Measurements from ENCODE around the gene GTF2H2C.
A peak's percentile ranks its signal among the peaks of the same experiment; 100 is the strongest.
"Not testable (repeated sequence)": the region's sequence is repeated elsewhere in the genome, so short reads cannot be mapped to it uniquely, and the experiment has no call there.

GTF2H2C gene

GRCh38 chr5:69559908-69560330, at the start of gene GTF2H2C:
Gene GTF2H2C, plus strand, starts transcription at chr5:69560191. Its CDS starts 4,942 bp downstream, at chr5:69565133.
- H4K20me1 ChIP-seq (ENCODE audit: insufficient read depth, low read length); H3K36me3 ChIP-seq (replicated peaks; ENCODE audit: low read depth, low read length); H3K79me2 ChIP-seq (ENCODE audit: low read length); H3K27ac ChIP-seq (ENCODE audit: low read length); H3K4me1 ChIP-seq (ENCODE audit: low read length); H2AFZ ChIP-seq (ENCODE audit: low read depth, low read length); H3K9me3 ChIP-seq (ENCODE audit: insufficient read depth, low read length); H3K27me3 ChIP-seq (ENCODE audit: low read depth, low read length): not testable (repeated sequence)
- Histone ChIP-seq H3K9ac (ENCODE audit: low read length) (peak within 1 kb of the TSS; percentile 47), H3K4me3 (ENCODE audit: low read length) (peak within 1 kb of the TSS; percentile 69), H3K4me2 (ENCODE audit: low read length) (peak within 1 kb of the TSS; percentile 52)
- TF ChIP-seq, protein P1, sequence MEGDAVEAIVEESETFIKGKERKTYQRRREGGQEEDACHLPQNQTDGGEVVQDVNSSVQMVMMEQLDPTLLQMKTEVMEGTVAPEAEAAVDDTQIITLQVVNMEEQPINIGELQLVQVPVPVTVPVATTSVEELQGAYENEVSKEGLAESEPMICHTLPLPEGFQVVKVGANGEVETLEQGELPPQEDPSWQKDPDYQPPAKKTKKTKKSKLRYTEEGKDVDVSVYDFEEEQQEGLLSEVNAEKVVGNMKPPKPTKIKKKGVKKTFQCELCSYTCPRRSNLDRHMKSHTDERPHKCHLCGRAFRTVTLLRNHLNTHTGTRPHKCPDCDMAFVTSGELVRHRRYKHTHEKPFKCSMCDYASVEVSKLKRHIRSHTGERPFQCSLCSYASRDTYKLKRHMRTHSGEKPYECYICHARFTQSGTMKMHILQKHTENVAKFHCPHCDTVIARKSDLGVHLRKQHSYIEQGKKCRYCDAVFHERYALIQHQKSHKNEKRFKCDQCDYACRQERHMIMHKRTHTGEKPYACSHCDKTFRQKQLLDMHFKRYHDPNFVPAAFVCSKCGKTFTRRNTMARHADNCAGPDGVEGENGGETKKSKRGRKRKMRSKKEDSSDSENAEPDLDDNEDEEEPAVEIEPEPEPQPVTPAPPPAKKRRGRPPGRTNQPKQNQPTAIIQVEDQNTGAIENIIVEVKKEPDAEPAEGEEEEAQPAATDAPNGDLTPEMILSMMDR (IDR thresholded peaks at IDR 0.05; ENCODE audit: low read depth, low read length): peak; percentile 27

- H3K27me3 ChIP-seq (ENCODE audit: low read depth, low read length): no peaks in the 10 kb centered on the region
- no peaks in the 10 kb centered on the region for H3K9me3 ChIP-seq (ENCODE audit: insufficient read depth, low read length)
- no peaks in the 10 kb centered on the region for H3K79me2 ChIP-seq (ENCODE audit: low read length)
- no peaks in the 10 kb centered on the region for H3K36me3 ChIP-seq (replicated peaks; ENCODE audit: low read depth, low read length)
- H4K20me1 ChIP-seq (ENCODE audit: insufficient read depth, low read length): no peaks in the 10 kb centered on the region
- no peak overlapping the region for H3K27ac ChIP-seq (ENCODE audit: low read length)
- H3K4me2 ChIP-seq (ENCODE audit: low read length): no peak overlapping the region
- no peak overlapping the region for H3K4me3 ChIP-seq (ENCODE audit: low read length)
- TF ChIP-seq, protein P1 (IDR thresholded peaks at IDR 0.05; ENCODE audit: low read depth, low read length): no peak
- no peak for TF ChIP-seq EZH2phosphoT487 (IDR thresholded peaks at IDR 0.05; ENCODE audit: low read depth)
- H3K4me1 ChIP-seq (ENCODE audit: low read length): no peaks in the 10 kb centered on the region
- H3K9ac ChIP-seq (ENCODE audit: low read length): no peak overlapping the region
- H2AFZ ChIP-seq (ENCODE audit: low read depth, low read length): no peak overlapping the region
These were observed 49.3 kb upstream of the GTF2H2C start for GRCh38 chr5:69510694-69511093.

DNA sequence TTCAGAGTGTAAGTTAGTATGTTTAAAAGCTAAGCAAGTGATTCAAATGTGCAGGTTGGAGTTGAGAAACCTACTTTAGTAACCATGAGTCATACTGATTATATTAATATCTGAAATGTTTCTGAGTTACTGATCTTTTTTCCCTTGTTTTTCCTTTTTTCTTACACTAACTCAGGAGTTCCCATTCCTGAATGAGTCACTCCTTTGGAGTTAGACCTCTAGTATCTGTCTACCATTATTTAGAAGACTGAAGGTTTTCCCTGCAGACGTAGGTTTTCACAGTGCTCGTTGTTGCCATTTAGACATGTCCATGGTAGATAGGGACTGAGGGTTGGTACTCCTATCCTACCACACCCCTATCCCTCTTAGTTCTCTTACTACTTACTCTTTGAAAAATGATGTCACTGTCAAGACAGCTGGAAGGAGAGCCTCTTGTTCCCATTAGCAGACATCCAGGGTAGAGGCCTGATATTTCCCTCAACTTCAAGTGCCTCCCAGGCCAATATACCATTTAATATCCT, 47.2 kb upstream of the GTF2H2C start:
- no peak overlapping the region for H3K9ac ChIP-seq (ENCODE audit: low read length)
- TF ChIP-seq, protein P1 (IDR thresholded peaks at IDR 0.05; ENCODE audit: low read depth, low read length): no peak
- TF ChIP-seq EZH2phosphoT487 (IDR thresholded peaks at IDR 0.05; ENCODE audit: low read depth): no peak
- H4K20me1 ChIP-seq (ENCODE audit: insufficient read depth, low read length): no peaks in the 10 kb centered on the region
- no peaks in the 10 kb centered on the region for H3K27me3 ChIP-seq (ENCODE audit: low read depth, low read length)
- no peak overlapping the region for H3K4me2 ChIP-seq (ENCODE audit: low read length)
- no peaks in the 10 kb centered on the region for H3K4me1 ChIP-seq (ENCODE audit: low read length)
- no peaks in the 10 kb centered on the region for H3K36me3 ChIP-seq (replicated peaks; ENCODE audit: low read depth, low read length)
- no peaks in the 10 kb centered on the region for H3K79me2 ChIP-seq (ENCODE audit: low read length)
- H3K27ac ChIP-seq (ENCODE audit: low read length): no peak overlapping the region
- no peak overlapping the region for H3K4me3 ChIP-seq (ENCODE audit: low read length)
- H3K9me3 ChIP-seq (ENCODE audit: insufficient read depth, low read length): no peaks in the 10 kb centered on the region
- no peak overlapping the region for H2AFZ ChIP-seq (ENCODE audit: low read depth, low read length)

- not testable (repeated sequence) for H3K27ac ChIP-seq (ENCODE audit: low read length); H3K4me1 ChIP-seq (ENCODE audit: low read length); H3K9me3 ChIP-seq (ENCODE audit: insufficient read depth, low read length); H3K4me2 ChIP-seq (ENCODE audit: low read length); H2AFZ ChIP-seq (ENCODE audit: low read depth, low read length); H3K9ac ChIP-seq (ENCODE audit: low read length); H3K4me3 ChIP-seq (ENCODE audit: low read length); H4K20me1 ChIP-seq (ENCODE audit: insufficient read depth, low read length); H3K36me3 ChIP-seq (replicated peaks; ENCODE audit: low read depth, low read length); H3K79me2 ChIP-seq (ENCODE audit: low read length); H3K27me3 ChIP-seq (ENCODE audit: low read depth, low read length)
These were observed 44.4 kb upstream of the GTF2H2C start for GRCh38 chr5:69515570-69515969.

GRCh38 chr5:69516769-69517168, 43.2 kb upstream of the GTF2H2C start:
- H3K4me2 ChIP-seq (ENCODE audit: low read length): no peak overlapping the region
- H3K4me1 ChIP-seq (ENCODE audit: low read length): no peaks in the 10 kb centered on the region
- H3K9ac ChIP-seq (ENCODE audit: low read length): no peak overlapping the region
- no peaks in the 10 kb centered on the region for H3K79me2 ChIP-seq (ENCODE audit: low read length)
- H3K36me3 ChIP-seq (replicated peaks; ENCODE audit: low read depth, low read length): no peaks in the 10 kb centered on the region
- H4K20me1 ChIP-seq (ENCODE audit: insufficient read depth, low read length): no peaks in the 10 kb centered on the region
- H3K27ac ChIP-seq (ENCODE audit: low read length): no peak overlapping the region
- no peak overlapping the region for H2AFZ ChIP-seq (ENCODE audit: low read depth, low read length)
- no peaks in the 10 kb centered on the region for H3K27me3 ChIP-seq (ENCODE audit: low read depth, low read length)
- no peak overlapping the region for H3K4me3 ChIP-seq (ENCODE audit: low read length)
- TF ChIP-seq, protein P1 (IDR thresholded peaks at IDR 0.05; ENCODE audit: low read depth, low read length): no peak
- TF ChIP-seq EZH2phosphoT487 (IDR thresholded peaks at IDR 0.05; ENCODE audit: low read depth): no peak
- no peaks in the 10 kb centered on the region for H3K9me3 ChIP-seq (ENCODE audit: insufficient read depth, low read length)

Measured in OCI-LY3 (cell line).